Left forelimb (tissue), 1 donor: ENCODE measurements around the gene DENND2C.

Experiments
- DNase-seq: peaks from one replicate; pipeline ENCODE4 v3.0.0-alpha.2; 2018; ENCODE audit warnings: low spot score

Gene DENND2C

GRCh38 chr1:114669562-114670082 lies at the start of gene DENND2C:
DENND2C (minus strand) TSS chr1:114670049; CDS start chr1:114625984, 44,065 bp downstream.
- DNase-seq, result no peak

- DNase-seq, result no peak
These were observed 49.6 kb upstream of the DENND2C start for GRCh38 chr1:114719424-114719787.

DNA sequence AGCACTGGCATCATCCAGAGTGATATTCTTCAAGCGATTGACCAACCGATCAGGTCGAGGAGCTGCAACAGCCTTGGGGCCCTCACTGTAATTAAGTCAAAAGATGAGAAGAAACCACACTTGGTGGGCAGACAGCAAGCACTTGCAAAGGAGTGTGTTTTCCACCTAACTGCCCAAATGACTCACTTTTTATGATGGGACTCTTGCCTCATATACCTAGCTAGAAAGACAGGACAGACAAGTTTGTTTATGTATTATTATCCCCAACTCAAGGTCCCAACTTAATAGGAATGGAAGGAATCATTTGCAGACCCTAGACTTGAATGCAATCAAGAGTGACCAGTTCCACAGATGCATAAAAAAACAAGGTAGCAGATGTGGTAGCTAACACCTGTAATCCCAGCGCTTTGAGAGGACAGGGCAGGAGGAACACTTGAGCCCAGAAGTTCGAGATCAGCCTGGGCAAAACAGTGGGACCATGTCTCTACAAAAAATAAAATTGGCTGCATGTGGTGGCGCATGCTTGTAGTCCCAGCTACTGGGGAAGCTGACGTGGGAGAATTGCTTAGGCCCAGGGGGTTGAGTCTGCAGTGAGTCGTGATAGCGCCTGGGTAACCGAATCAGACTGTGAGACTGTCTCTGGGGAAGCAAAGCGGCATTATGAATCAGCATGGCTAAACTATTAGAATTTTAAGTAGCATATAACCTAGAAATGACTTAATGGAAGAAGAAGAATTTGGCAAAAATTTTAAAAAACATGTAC lies 49.0 kb upstream of the DENND2C start:
- DNase-seq, result no peak

GRCh38 chr1:114716304-114717170 lies 46.7 kb upstream of the DENND2C start, which contains the start of gene NRAS:
NRAS (minus strand) TSS chr1:114716771; CDS start chr1:114716160, 611 bp downstream.
- DNase-seq, result peak; percentile 98

DNA sequence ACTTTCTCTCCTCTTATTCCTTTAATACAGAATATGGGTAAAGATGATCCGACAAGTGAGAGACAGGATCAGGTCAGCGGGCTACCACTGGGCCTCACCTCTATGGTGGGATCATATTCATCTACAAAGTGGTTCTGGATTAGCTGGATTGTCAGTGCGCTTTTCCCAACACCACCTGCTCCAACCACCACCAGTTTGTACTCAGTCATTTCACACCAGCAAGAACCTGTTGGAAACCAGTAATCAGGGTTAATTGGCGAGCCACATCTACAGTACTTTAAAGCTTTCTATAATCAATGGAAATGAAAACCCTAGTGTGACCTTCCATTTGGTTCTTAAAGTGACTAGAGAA lies 46.1 kb upstream of the DENND2C start:
- no peak for DNase-seq

GRCh38 chr1:114712977-114713376 lies 43.1 kb upstream of the DENND2C start:
- no peak for DNase-seq

DNA sequence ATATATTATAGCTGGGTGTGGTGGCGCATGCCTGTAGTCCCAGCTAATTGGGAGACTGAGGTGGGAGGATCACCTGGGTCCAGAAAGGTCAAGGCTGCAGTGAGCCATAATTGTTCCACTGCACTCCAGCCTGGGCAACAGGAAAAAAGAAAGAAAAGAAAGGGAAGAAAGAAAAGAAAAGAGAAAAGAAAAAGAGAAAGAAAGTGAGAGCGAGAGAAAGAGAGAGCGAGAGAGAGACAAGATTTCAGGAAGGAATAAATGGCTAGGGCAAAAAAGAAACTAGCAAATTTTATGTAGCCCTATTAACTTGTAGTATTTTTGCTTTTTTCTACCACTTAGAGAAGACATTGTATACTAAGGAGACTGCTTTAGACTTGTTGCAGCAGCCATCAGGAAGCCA lies 40.5 kb upstream of the DENND2C start:
- DNase-seq, result no peak

DNA sequence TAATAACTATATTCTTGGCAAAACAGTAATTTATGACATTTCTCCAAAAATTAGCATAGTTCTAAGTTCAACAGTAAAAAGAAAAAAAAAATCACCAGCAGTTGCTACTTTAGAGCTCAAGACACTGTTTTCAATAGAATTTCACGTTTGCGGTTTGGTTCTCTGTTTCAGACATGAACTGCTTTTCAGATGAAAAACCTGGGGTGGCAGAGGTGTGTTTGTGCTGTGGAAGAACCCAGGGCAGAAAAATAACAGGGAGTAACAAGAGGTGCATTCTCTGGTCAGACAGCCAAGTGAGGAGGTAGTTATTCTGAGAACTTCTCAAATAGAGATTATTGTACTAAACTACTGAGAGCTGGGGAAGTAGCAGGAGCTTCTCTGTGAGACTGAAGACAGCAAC lies 37.8 kb upstream of the DENND2C start:
- no peak for DNase-seq

DNA sequence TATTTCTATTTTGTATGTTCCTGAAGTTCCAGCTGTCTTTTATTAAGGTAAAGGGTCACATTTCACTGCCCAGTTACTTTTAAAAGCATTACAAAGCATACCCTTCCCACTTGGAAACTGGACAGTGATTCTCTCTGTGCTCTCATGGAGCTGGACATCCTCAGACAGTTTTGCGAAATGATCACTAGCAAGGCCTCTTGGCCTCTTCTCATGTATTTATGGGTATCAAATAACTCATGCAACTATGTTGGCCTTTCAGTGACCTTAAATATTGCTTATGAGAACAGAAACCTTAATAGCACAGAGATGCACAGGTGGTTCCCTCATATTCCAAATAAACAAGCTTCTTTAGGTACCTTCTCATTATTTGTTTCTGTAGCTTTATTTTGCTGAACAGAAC lies 33.4 kb upstream of the DENND2C start:
- DNase-seq, result no peak

GRCh38 chr1:114702737-114703136 lies 32.9 kb upstream of the DENND2C start:
- no peak for DNase-seq

DNA sequence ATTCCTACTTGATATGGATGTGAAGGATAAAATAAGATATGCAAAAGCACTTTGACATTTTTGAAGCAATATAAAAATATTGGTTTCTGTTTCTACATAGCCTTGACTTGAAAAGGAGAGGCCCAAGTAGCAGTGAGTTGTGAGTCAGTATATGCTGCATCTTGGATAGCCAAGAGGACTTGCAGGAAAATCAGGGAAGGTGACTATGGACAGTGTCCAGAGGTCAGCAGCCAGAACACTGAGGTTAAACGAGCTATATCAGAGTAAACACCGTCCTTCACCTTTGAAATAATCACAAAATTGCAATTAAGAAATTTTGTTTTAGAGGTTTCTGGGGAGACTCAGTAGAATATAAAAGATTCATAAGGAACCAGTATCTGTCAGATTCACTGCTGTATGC lies 32.1 kb upstream of the DENND2C start:
- no peak for DNase-seq

DNA sequence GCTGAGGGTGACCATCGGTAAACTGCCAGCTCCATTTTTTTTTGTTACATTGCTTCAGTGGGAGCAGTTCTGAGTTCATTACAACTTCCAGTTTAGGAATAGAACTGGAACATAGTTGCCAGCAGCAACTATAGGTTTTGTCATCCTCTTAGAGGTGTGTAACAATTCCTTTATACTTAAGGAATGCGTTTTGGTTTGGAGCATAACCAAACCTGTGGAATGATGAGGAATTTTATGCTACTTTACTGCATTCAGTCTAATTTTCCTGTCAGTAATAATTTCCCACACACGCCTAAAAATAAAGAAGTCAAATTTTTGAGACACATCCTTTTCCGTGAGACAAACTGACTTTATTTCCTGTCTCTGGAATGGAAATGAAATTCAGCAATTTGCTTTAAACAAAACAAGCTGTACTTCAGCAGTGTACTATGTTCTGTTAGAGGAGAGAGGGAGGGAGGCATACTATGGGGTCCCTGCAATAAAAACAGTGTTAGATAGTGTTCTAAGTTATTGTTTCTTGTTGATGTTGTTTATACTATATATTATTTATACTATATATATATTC lies 30.3 kb upstream of the DENND2C start:
- no peak for DNase-seq

GRCh38 chr1:114696810-114697209 lies 27.0 kb upstream of the DENND2C start:
- no peak for DNase-seq

DNA sequence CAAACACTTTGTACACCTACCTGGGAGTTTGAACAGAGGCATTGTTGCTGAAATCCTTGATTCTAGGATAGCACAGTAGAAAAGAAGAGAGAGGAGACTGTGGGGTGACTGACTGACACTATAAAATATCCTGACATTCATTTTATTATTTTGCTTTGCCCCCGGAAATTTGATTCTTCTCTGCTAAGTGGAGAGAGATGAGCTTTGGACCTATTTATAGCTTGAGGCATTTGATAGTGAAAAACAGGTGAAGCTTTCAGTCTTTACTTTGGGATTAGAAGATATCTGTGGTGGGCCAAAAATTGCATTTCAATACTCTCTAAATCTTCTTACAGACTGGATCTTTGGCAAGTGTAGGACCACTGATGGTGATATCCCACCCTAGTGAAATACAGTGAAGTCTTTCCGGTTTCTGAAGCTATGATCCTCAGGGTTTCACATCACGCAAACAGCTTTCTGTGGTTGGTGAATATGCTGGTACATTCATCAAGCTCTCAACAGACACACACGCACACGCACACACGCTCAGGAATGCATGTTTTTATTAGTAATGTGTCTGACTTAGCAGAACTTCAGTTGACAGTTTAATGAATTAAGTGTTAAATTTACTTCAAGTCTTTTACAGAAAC lies 25.7 kb upstream of the DENND2C start, which contains the start of gene AMPD1:
TSS of gene AMPD1 (minus strand) at position 117 of the 629 bp plus-strand sequence. CDS start at position 42, 75 bp downstream.
- no peak for DNase-seq

GRCh38 chr1:114694540-114695310 lies 24.9 kb upstream of the DENND2C start:
- DNase-seq, result no peak

DNA sequence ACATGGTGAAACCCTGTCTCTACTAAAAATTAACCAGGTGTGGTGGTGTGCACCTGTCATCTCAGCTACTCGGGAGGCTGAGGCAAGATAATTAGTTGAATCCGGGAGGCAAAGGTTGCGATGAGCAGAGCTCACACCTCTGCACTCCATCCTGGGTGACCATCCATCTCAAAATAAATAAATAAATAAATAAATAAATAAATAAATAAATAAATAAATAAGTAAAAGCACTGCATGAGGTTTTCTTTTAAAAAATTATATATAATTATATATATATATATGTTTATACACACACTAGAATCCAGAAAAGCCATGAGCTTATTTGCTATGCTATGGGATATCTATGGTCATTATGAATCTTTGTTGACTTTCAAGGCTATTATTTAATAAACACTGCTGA lies 23.1 kb upstream of the DENND2C start:
- no peak for DNase-seq

DNA sequence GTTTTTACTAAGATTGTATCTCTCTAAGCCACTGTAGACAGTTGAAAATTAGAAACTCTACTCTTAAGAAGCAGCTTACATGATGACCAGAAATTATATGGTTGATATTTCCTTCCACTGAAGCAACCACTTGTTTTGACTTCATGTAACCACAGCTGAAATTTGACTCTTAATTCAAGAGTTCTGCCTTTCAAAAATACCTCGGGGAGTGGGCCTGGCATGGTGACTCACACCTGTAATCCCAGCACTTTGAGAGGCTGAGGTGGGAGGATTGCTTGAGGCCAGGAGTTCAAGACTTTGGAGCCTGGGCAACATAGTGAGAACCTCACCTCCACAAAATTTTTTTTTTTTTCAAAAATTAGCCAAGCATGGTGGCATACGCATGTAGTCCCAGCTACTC lies 21.2 kb upstream of the DENND2C start:
- no peak for DNase-seq

DNA sequence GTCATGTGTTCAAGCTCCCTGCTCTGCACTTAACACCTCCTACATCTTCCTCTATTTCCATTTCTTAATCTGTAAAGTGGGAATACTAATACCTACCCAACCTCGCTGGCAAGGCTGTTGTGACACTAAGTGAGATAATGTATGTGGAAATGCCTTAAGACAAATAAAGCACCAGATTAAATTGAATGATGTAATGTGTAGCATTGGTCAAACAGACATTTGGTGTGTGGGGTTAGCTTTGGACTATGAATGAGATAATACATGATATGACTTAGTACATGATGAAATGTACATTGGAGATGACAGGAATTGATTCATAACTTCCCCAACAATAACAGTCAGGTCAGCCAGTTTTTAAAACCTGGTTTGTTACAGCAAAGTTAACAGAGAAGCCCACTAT lies 20.3 kb upstream of the DENND2C start:
- DNase-seq, result no peak

DNA sequence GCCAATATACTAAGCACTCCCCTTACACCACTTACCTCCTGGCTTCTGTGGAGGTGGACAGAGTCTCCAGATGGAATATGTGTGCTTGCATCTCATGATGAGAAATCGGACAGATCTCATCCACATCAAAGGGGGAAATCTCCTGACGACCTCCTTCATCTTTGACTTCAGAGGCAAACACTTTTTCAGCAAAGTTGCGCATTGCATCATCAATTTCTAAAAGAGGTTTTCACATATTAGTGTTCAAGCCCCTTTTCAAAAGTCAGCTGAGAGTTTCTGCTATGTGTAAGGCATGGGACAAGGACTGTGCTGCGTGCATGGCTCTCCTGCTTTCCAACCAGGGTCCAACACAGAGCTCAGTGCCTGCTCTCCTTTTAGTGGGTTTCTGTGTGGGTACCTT lies 18.7 kb upstream of the DENND2C start:
- DNase-seq, result no peak

GRCh38 chr1:114685851-114686250 lies 16.0 kb upstream of the DENND2C start:
- no peak for DNase-seq

DNA sequence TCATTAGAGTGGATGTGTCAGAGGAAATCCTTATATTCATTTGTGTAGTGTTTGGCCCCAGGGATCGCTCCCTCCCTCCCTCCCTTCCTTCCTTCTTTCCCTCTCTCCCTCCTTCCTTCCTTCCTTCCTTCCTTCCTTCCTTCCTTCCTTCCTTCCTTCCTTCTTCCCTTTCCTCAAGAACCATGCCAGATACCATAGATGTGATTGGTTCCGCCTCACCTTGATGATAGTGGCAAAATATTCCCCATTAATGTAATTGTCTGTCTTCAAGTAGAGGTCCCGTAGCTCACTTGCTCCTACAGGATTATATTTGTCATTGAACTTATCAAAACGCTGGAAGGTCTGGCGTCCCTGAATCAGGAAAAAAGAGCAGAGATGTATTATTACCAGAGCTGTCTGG lies 7.8 kb upstream of the DENND2C start:
- DNase-seq, result no peak
